Thyroid gland (tissue), 4 donors: ENCODE data around the gene ZNF711.
"Not testable (repeated sequence)": the region's sequence is repeated elsewhere in the genome, so short reads cannot be mapped to it uniquely, and the experiment has no call there.

ENCODE experiments used
- POLR2A ChIP-seq, 2 donors: fragments of 450-650 bp; IDR thresholded peaks; one replicate each; pipeline ENCODE4 v1.6.1; 2017; ENCODE audit warnings: antibody characterized with exemption in 2 of 2, mild to moderate bottlenecking in 2 of 2, moderate library complexity in 1 of 2
- TF ChIP-seq, protein P1 (sequence below), 6 experiments: fragments of 200-600 bp in 3 of 6; fragments of 450-650 bp in 3 of 6; sonication (generic) in 3 of 6; IDR thresholded peaks; one replicate each; pipeline ENCODE4 v1.5.1; 2016 to 2019; ENCODE audit warnings: antibody characterized with exemption in 6 of 6, mild to moderate bottlenecking in 2 of 6, inconsistent platforms in 1 of 6, moderate library complexity in 1 of 6

- TF ChIP-seq, protein P1, sequence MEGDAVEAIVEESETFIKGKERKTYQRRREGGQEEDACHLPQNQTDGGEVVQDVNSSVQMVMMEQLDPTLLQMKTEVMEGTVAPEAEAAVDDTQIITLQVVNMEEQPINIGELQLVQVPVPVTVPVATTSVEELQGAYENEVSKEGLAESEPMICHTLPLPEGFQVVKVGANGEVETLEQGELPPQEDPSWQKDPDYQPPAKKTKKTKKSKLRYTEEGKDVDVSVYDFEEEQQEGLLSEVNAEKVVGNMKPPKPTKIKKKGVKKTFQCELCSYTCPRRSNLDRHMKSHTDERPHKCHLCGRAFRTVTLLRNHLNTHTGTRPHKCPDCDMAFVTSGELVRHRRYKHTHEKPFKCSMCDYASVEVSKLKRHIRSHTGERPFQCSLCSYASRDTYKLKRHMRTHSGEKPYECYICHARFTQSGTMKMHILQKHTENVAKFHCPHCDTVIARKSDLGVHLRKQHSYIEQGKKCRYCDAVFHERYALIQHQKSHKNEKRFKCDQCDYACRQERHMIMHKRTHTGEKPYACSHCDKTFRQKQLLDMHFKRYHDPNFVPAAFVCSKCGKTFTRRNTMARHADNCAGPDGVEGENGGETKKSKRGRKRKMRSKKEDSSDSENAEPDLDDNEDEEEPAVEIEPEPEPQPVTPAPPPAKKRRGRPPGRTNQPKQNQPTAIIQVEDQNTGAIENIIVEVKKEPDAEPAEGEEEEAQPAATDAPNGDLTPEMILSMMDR (IDR thresholded peaks at IDR 0.05) = not testable (repeated sequence)
- TF ChIP-seq POLR2A (IDR thresholded peaks at IDR 0.05) = not testable (repeated sequence)
These were observed 41.5 kb downstream of the ZNF711 start for GRCh38 chrX:85285286-85285685.
